GM19035 (cell line): ENCODE data around the gene ADCK2.
"Not testable (repeated sequence)": the region's sequence is repeated elsewhere in the genome, so short reads cannot be mapped to it uniquely, and the experiment has no call there.

Source experiments
- ATAC-seq: cut with Tn5 transposase; IDR thresholded peaks from one replicate; pipeline ENCODE4 v1.9.1; 2021; ENCODE audit not compliant: unreplicated experiment

The ADCK2 gene

DNA sequence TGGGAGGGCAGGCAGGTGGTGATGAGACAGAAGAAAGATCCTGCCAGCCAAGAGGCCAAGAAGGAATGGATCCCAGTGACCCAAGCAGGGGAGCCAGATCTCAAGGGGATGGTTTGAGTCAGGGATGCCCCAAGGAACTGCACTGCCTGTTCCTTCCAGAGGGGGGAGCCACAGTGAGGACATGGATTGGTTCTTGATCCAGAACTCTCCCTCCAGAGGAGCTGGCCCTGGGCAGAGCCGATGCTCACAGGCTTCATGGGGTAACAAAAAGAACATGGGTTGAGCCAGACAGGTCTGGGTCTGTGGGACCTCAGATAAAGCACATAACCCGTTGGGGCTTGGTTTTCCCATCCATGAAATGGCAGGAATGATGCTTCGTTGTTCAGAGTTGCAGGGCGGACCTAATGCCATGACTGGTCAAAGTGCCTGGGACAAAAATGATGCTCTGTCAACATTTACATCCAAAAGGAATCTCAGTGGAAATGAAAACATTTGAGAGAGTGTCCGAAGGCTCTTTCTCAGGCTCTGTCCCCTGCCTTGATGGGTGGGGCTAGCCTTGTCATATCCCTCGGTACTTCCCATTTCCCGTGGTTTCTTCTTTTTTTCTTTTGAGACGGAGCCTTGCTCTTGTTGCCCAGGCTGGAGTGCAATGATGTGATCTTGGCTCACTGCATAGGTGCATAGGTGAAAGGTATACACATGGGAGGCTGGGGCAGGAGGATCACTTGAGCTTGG is 27.4 kb upstream of the ADCK2 start:
- no peak for ATAC-seq

DNA sequence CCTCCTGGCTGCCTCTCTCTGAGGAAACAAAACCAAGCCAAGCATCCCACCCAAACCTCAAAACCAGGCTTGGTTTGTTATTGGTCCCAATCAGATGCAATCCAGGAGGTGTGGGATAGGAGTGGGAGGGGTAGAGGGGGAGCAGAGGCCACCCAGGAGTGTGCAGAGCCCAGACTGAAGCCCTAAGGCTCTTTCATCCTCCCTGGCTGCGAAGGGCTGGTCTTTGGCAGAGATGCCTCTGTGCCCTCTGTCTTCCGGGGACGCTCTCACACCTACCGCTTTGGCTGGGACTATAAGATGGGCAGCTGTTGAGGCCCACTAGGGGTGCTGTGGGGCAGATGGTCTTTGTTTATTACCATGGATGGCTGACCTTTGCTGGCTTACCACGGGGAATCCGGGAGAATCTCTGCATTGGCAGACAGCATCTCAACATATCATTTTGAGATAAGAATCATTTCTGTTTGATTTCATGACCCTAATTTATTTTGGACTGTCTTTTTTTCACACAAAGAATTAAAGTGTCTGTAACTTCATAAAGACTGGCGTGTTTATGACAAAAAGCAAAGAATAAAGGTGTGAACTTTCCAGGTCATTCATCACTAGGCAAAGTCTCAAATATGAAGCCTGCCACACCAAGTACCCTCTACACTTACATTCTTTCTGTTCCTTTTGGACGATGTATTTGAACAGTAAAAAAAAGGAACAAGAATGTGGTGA is 25.7 kb upstream of the ADCK2 start:
- peak; percentile 85 for ATAC-seq

DNA sequence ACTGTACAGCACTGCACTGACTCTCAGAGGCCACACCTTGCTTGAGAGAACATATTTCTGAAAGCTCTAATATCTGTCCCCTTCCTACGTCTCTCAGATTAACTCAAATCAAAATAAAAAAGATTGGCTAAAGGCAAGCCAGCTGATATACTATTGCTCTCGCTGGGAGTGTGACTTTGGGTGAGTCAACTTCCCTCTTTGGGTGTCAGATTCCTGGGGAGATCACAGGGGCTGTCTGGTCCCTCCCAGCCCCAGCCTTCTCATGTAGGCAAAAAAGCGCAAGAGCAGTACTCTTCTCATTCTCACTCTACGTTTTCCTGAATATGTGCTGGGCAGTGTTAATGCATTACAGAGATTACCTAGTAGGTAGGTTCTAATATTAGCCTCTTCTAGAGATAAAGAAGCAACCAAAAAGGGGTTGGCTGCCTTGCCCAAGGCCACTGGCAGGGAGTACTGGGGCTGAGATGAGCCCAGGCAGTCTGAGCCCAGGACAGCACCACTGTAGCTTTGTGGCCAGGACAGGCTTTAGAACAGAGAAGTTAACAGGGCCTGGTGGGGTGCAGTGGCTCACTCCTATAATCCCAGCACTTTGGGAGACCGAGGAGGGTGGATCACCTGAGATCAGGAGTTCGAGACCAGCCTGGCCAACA is 23.1 kb upstream of the ADCK2 start:
- ATAC-seq: no peak

DNA sequence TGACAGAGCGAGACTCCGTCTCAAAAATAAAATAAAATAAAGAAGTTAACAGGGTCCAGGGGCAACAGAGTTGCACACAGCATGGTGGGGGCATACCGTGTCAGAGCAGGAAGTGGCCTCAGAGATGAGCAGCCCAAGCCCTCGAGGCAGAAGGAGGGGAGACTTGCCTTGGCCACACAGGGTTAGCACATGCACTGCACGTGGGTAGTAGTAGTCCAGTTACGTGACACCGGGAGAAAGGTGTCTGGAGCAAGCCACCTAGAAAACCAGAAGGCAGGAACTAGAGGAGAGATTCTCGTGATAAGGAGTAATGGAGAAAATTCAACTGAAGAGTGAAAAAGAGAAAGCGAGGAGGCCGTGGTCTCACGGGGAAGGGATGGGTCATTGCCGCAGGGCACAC is 22.4 kb upstream of the ADCK2 start:
- ATAC-seq: no peak

DNA sequence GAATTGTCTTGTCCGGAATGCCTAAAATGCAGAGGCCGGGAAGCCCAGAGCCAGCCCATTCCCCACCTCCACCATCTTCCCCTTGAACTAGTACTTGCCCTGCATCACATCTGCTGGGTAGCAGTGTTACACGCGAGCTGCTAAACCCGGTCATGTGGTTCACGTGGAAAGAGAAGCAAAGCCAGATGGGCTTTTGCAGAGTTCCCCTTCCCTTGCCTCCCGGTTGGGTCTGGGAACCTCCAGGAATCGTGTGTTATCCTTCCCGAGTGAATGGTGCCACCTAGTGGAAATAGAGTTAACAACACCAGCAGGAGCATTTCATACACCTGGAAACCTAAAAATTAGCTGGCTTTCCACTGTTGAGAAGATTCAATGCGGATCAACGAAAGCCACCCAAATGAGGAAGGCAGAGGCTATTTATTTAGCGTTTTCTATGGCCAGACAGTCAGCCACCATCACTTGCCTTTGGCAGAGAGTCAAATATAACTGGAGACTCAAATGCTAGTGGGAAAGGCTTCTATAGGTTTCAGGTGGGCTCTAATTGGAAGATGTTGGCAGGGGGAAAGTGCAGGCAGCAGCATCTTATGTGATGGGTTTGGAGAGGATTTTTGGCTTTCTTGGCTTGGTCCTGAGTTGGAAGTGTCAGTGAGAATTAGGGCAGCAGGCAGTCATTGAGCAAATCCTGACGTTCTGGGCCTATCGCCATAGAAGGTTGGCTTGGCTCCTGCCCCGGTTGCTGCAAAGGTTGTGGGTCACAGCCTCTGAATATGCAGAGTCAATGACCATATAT is 19.2 kb upstream of the ADCK2 start:
- no peak for ATAC-seq

DNA sequence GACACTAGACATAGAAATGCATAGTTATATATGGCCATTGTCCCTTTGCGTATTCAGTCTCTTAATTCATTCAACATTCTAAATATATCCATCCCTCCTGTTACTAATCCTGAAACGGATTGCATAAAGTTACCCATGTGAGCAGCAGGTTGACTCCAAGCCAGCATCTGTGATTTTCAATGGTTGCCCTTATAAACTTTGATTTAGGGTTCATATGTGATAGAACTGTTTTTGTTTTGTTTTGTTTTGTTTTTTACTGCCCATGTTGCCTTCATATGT is 18.7 kb upstream of the ADCK2 start:
- no peak for ATAC-seq

DNA sequence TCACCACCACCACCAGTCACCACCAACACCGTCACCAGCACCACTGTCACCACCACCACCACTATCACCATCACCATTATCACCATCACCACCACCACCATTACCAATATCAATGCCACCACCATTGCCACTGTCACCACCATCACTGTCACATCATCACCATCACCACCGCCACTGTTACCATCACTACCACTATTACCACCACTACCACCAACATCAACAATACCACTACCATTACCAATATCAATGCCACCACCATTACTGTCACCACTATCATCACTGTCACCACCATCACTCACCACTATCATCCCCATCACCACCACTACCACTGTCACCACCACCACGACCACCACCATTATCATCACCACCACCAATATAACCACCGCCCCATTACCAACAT is 18.1 kb upstream of the ADCK2 start:
- no peak for ATAC-seq

DNA sequence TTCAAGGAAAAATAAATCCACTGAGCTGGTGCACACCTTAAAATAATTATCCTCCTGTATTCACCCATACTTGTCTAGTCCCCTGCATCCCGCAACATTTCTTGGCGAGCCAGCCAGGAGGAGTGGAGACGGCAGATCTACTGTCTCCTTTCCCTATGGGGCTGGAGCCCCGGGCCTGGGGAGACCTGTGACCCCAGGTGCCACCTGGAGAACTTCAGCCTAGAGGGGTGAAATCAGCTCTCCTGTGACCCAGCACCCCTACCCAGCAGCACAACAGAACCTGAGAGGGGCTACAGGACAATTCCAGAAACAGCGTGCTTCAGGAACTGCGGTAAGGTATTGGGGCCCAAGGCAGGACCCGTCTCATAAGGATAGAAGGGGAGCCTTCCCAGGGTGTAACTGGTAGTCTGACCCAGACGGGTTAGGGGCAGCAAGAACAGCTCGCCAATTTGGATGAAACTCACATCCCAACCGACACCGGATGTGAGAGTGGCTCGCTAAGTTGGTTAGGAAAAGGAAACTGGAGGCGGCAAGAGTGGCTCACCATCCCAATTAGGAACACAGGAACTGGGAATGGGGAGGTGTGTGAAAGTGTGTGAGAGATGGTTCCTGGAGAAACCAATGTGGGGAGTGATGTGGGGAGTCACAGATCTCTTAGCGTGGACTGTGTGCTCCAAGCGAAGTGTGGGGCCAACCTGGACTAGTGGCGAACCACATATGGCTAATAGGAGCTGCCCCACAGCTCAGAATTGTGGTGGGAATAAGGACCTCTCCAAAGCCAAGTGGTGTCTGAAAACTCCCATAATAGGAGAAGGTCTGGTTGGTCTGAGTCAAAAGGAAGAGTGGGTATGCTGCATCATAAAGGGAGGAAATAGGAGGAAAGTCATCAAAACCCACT is 17.0 kb upstream of the ADCK2 start:
- no peak for ATAC-seq

DNA sequence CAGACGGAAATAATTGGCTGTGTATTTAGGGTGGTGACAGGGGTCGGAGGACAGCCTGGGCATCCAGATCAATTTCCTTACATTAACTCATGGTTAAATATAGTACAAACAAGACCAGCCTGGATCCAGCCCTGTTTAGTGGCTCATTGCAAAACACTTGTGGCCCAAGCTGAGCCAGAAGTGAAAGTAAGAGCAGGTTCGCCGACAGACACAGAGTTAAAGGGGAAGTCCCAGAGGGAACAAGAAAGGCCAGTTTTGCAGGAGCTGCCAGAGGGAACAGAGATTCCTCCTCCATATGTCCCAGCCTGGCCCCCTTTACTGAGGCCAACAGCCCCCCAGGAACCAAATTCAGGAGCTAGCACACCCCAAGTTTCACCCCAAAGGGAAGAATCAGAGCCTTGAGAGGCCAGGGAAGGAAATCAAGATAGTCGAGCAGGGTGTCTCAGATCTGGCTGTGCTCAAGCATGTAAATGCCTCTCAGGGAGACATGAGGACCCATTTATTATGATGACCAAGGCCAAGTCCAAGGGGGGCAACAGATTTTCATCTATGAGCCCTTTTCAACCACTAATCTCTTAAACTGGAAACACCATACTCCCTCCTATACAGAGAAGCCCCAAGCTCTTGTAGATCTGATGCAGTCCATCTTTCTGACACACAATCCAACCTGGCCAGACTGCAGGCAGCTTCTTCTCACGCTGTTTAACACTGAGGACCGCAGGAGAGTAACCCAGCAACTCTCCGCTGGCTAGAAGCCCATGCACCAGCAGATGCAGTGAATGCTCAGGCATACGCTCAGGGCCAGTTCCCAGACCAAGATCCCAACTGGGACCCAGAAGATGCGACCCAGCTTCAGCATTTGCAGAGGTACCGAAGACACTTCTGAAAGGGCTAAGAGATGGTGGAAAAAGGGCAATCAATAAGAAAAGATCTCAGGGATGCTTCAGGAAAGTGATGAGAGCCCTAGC is 15.9 kb upstream of the ADCK2 start:
- peak; percentile 91 for ATAC-seq

DNA sequence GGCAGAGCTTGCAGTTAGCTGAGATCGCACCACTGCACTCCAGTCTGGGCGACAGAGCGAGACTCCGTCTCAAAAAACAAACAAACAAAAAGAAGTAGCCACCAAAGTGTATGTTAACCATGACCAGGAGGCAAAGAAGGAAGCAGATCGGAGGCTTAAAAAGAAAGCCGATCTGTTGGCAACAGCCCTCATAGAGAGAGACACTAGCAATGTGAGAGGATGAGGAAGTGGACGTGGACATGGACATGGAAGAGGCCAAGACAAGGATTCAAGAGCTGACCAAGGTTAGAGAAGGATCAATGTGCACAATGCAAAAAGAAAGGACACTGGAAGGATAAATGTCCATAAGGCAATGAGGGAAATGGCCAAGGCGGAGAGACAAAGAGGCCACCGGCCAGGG is 14.9 kb upstream of the ADCK2 start:
- ATAC-seq: no peak

DNA sequence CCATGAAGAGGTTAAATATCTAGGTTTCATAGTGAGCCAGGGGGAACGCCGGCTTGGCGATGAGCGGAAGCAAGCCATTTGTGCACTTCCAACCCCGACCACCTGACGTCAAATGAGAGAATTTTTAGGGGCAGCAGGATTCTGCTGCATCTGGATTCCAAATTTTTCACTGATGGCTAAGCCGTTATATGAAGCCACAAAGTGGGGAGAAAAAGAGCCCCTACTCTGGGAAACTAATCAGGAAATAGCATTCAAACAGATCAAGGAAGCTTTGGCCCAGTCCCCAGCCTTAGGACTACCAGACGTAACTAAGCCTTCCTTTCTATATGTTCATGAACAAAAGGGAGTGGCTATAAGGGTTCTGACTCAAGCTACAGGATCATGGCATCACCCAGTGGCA is 12.9 kb upstream of the ADCK2 start:
- ATAC-seq: no peak

DNA sequence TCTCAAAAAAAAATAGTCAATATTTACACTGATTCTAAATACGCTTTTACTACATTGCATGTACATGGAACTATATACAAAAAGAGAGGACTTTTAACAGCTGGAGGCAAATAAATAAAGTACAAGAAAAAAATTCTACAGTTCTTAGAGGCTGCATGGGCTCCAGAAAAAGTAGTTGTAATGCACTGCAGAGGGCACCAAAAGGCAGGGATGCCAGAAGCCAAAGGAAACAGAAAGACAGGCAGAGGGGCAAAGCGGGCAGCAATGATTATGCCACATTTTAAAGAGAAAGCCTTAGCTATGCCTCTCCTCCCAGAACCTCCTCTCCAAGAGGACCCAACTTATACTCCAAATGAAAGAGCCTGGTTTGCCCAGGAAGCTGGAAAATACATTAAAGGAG is 11.6 kb upstream of the ADCK2 start:
- ATAC-seq: no peak

DNA sequence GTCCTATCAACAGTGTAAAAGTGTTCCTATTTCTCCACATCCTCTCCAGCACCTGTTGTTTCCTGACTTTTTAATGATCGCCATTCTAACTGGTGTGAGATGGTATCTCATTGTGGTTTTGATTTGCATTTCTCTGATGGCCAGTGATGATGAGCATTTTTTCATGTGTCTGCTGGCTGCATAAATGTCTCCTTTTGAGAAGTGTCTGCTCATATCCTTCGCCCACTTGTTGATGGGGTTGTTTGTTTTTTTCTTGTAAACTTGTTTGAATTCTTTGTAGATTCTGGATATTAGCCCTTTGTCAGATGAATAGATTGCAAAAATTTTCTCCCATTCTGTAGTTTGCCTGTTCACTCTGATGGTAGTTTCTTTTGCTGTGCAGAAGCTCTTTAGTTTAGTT is 9.8 kb upstream of the ADCK2 start:
- not testable (repeated sequence) for ATAC-seq

DNA sequence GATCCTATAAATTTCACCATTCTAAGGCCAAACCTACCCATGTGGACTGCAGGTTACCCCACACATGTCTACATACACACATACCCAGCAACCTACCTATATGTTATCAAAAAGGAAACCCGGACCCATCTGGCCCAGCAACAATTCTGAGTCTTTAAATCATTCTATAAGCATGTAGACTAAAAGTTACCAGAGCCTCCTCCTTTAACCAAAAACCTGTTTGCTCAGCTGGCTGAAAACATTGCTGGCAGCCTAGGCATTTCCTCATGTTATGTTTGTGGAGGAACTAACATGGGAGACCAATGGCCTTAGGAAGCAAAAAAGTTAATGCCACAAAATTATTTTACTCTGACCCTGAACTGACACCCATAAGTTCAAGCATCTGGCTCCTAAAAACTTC is 5.3 kb upstream of the ADCK2 start:
- ATAC-seq: no peak

DNA sequence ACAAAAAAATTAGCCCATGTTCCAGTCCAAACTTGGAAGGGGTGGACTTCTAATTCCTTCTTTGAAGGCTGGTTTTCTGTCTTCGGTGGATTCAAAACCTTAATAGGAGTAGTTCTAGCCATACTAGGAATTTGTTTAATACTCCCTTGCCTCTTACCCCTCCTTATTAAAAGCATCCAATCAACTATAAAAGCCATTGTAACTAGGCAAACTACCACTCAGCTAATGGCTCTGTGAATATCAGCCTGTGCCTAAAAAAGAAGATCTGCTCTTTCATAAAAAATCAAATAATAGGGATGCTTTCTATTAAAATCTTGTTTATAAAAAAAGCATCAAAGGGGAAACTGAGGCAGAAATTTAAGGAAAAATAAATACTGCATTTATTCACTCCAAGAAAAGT is 4.1 kb upstream of the ADCK2 start:
- ATAC-seq: no peak

DNA sequence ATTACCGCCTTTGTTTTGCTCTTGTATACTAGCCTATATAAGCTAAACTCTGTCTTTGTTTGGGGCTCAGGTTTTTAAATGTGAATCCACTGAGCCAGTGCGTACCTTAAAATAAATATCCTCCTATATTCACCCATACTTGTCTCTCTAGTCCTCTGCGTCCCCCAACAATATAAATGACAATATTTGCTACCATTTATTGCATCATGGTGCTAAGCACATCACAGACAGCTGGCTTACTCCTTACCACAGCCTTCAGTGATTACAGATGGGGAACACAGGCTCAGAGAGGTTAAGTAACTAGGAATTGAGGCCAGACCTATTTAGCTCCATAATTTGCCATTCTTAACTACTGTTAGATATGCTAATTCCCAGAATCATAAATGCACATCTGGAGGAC is 3.4 kb upstream of the ADCK2 start:
- ATAC-seq: no peak

DNA sequence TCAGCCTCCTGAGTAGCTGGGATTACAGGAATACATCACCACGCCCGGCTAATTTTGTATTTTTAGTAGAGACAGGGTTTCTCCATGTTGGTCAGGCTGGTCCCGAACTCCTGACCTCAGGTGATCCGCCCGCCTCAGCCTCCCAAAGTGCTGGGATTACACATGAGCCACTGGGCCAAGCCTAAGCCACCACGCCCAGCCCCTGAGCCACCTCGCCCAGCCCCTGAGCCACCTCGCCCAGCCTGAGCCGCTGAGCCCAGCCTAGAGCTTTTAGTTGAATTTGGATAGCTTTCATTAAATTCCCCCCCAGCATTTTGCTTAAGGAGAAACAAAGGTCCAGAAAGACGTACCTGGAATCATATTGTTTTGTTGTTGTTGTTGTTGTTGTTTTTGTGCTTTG is 2.9 kb upstream of the ADCK2 start:
- ATAC-seq: not testable (repeated sequence)

DNA sequence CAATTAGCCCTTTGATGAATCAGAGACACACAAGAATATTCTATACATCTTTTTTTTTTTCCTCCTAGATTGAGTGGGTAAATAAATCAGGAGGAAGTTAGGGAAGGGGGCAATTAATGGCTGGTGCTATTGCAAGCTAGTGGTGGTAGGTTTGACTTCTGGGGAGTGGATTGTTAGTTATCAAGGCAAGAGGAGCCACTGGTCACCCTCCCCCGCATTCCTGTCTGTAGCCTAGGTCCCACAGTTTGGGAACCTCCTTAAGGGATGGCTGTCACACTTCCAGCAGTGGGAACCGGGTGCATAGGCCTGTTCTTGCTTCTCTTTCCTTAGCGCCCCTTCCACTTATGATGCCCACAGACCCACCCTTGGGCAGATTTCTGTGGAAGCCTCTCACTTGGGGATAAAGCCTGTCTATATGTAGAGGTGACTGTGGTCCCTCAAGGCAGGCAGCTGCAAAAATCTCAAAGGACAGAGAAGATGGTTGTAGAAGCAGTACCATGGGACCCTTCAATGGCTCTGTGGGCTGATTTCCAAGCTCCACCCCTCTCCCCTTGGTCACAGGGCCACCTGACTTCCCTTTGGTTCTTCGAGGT is 2.3 kb upstream of the ADCK2 start:
- ATAC-seq: no peak

DNA sequence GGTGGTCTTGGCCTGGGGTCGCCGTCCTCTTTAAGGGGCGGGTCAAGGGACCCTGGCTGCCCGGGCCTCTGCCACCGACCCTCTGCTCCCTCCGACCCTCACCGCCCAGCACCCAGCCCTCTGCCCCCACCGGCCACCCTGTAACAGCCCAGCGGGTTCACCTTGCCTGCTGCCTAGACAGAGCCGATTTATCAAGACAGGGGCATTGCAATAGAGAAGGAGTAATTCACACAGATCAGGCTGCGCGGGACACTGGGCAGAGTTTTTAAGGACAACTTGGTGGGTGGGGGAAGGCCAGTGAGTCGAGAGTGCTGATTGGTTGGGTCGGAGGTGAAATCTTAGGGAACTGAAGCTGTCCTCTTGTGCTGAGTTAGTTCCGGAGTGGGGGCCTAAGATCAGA is 779 bp upstream of the ADCK2 start:
- ATAC-seq: no peak
